Renal cortex interstitium (tissue), 15 donors: ENCODE measurements around the gene TRIM6. TPM values are rescaled to one million over a fixed set of nuclear protein-coding genes. Genes with fewer than 3 reads are reported as not detected.
"Not testable (repeated sequence)": the region's sequence is repeated elsewhere in the genome, so short reads cannot be mapped to it uniquely, and the experiment has no call there.

Experiments
- DNase-seq, 11 donors: peaks; one replicate each; pipeline ENCODE4 v3.0.0-alpha.2; 2013; ENCODE audit warnings: low read depth in 9 of 11, low spot score in 4 of 11; ENCODE audit errors: extremely low read depth in 1 of 11
- long read RNA-seq, 16 experiments: transcript quantifications; one replicate each; lab custom pipeline, GENCODE V29; 2026
- polyA plus RNA-seq, 3 donors: library from polyadenylated mRNA; unstranded; fragments of 120-200 nt; gene quantifications; one replicate each; pipeline ENCODE4 v1.2.1, GENCODE V29; 2013; ENCODE audit not compliant: insufficient read length in 3 of 3

TRIM6 gene
- 10 to 100 TPM; 22.2 to 30.3 (median 24.0) TPM for polyA plus RNA-seq
- long read RNA-seq, donor 1, result 0 reads
- long read RNA-seq, donor 2, result 0 reads
- long read RNA-seq, donor 3, result 0 reads
- long read RNA-seq, donor 4, partial matches to known transcripts, result 0 of 3 reads
- long read RNA-seq, donor 4, other reads (novel, unspliced or antisense), result 0 of 3 reads
- long read RNA-seq, donor 5, result 0 reads
- long read RNA-seq, donor 6, partial matches to known transcripts, result 19 of 22 reads
- long read RNA-seq, donor 6, other reads (novel, unspliced or antisense), result 0 of 22 reads
- long read RNA-seq, donor 7, partial matches to known transcripts, result 0 of 2 reads
- long read RNA-seq, donor 7, other reads (novel, unspliced or antisense), result 0 of 2 reads
- long read RNA-seq, donor 8, partial matches to known transcripts, result 0 of 5 reads
- long read RNA-seq, donor 8, other reads (novel, unspliced or antisense), result 0 of 5 reads
- long read RNA-seq, donor 9, result 0 reads
- long read RNA-seq, donor 10, partial matches to known transcripts, result 39 of 47 reads
- long read RNA-seq, donor 10, other reads (novel, unspliced or antisense), result 0 of 47 reads
- long read RNA-seq, donor 11, result 0 reads
- long read RNA-seq, donor 12, result 0 reads
- long read RNA-seq, donor 13, result 0 reads
- long read RNA-seq, donor 14, result 0 reads
- long read RNA-seq, donor 15, result 0 reads
- long read RNA-seq, donor 16, transcript TRIM6-206 (5 exons, 1,050 nt), result major isoform, 7 of 17 reads
- long read RNA-seq, donor 16, partial matches to known transcripts, result 0 of 17 reads
- long read RNA-seq, donor 16, other reads (novel, unspliced or antisense), result 5 of 17 reads

DNA sequence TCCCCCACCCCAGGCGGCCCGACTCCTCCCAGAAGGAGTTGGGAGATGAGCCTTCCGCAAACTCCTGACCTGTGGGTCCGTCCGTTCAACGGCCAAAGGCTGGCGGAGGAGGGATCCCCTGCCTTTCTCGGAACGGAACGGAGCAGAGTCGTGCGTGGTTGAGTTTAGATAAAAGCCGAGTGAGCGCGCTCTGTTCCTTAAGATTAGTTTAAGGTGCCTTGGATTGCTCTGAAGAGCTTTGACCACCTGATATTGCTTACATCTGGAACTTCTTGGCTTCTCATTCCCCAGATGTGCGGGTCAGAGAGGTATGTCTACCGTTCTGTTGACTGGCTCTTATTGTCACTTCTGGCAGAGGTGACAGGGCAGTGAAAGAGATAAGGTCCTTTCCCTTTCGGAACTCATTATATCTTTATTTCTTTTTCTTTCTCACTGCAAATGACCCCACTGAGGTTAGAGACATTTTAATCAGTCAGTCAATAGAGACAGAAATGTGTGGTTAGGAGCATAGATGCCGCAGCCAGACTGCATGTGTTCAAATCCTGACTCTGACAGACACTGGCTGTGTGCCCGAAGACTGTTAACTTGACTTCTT, at the start of gene TRIM6:
TRIM6 (plus strand) TSS at position 31 of the 595 bp plus-strand sequence; CDS start at position 292, 261 bp downstream.
- peak in 9 of 11 donors; percentile 17 to 50 (median 35) for DNase-seq

- no peak for DNase-seq
Observed at GRCh38 chr11:5547982-5548381, 48.5 kb upstream of the TRIM6 start.

DNA sequence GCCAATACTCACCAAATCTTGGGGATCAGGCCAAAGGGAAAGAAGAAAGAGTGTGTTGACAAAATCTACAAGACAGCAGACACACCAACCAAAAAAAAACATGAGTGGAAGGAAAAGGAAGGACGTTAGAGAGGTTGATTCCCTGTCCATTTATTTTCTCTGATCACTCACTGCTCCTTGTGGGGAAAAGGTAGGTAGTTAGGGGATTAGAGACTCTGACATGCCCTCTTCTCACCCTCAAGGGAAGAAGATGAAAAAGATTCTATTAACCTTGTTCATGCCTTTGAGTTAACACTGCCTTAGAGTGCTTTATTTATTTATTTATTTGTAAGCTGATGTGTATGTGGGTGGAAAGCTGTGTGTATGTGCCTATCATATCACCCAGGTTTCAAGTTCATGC, 48.0 kb upstream of the TRIM6 start, which contains the start of gene OR52H1:
OR52H1 (minus strand) TSS at position 101 of the 400 bp plus-strand sequence. CDS start 3,035 bp downstream, outside the sequence.
- no peak for DNase-seq

DNA sequence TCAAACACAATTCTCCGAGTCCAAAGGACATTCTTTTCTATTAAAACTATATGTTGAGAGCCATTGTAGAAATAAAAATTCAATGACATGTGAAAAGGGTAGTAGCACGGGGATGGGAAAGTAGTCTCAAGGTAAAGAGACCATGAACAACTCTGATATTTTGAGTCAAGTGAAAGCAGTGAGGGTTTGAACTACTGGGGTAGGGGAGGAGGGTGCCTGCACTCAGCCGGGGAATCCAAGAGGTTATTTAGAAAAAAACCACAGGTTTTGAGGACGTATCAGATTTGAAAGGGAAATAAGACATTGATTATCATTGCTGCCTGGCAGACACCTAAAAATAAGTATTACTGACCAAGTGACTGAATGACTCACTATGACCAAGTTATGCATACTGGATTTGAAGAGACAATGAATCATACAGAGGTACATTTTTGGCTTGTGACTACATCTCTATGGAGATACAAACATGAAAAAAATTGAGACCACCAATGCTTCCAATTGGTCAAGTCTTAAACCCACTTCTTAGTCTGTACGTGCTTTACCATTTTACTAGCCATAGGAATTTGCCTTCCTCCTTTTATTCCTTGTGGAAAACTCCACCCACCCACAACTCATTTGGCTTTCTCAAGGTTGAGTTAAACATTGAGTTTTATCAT, 45.9 kb upstream of the TRIM6 start:
- no peak for DNase-seq

DNA sequence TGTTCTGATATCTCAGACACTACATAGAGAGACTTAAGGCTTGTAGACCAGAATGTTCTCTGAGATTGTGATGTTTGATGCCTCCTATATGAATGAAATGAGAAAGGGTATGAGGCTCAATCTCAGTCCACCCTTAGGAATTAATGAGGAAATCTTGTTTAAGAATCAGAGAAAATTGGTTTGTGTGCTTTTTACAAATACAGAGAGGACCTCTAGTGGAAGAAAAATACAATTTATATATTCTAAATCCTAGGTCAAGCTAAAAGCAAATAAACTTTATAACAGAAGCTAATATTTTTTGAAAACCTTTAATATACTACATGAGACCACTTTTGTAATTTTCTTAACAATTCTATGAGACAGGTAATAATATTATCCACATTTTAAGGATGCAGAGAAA, 43.1 kb upstream of the TRIM6 start:
- DNase-seq, result no peak

GRCh38 chr11:5556596-5557188, 39.7 kb upstream of the TRIM6 start:
- no peak for DNase-seq

- DNase-seq, result no peak
Observed at GRCh38 chr11:5557751-5558150, 38.7 kb upstream of the TRIM6 start.

GRCh38 chr11:5564259-5565019, 32.0 kb upstream of the TRIM6 start:
- no peak for DNase-seq

DNA sequence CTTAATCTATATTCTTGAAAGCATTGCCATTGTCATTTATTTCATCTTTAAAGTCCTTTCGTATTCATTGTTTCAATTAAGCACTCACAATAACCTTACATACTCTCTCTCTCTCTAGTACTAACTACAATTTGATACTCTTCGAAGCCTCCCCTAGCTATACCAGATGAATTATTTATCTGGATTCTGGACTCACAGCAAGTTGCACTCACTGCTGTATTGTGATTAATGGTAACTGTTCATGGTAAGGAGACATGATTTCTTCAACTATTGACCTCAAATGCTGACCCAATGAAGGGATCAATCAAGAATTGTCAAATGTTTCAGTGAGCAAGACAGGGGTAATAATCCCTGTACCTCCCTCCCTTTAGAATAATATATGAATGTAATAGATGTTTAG, 21.8 kb upstream of the TRIM6 start:
- DNase-seq, result no peak

DNA sequence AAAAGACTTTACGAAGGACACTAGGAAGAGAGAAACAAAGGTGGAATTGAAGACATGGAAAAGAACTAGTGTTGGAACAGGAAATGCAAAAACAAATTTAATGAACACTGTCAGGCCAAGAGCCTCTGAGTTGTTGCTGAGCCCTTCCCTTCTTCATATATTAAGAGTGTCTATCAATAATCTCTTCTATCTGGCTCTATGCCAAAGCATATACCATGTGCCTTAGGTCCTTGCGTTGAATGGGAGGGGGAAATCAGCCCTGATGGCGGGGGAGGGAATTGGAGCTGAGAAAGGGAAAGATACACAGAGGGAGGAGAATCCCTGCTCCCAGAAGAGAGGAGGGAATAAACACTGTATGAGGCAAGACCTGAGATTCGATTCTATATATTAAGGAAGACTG, 21.3 kb upstream of the TRIM6 start:
- DNase-seq, result no peak

DNA sequence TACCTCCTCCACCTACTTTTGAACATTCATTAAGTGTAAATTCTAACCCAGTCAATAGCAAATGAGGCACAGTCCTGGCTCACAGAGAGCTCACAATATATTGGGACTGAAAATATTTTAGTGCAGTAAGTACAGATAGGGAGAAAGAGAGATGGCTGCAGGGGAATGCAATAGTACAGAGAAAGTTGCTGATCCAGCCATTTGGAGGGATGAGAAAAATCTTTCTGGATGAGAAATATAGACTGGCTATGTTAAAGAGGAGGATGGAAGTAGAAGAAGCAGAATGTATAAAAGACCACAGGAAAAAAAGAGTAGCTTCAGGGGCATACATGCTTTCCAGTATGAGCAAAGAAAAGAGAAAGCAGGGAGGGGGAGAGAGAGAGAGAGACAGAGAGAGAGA, 19.3 kb upstream of the TRIM6 start:
- no peak for DNase-seq

DNA sequence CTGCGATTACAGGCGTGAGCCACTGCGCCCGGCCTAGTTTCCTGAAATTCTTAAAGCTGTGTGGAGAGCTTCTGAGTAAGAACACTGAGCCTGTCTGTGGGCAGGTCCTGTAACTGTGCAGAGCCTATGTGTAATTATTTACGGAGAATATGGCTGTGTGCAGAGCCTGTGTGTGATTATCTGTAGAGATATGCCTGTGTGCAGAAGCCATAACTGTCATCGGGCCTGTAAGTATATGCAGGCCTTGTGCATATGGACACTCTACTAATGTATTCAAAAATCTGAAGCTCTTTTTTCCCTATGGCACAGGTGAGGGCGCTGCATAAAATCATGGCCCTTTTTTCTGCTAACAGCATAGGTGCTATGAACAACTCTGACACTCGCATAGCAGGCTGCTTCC, 15.9 kb upstream of the TRIM6 start, which contains the start of gene OR52B6:
OR52B6 (plus strand) TSS at position 301 of the 400 bp plus-strand sequence; CDS start at position 301, 0 bp downstream.
- DNase-seq, result no peak

DNA sequence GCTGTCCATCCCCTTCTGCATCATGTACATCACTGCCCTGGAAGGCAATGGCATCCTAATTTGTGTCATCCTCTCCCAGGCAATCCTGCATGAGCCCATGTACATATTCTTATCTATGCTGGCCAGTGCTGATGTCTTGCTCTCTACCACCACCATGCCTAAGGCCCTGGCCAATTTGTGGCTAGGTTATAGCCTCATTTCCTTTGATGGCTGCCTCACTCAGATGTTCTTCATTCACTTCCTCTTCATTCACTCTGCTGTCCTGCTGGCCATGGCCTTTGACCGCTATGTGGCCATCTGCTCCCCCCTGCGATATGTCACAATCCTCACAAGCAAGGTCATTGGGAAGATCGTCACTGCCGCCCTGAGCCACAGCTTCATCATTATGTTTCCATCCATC, 15.4 kb upstream of the TRIM6 start:
- DNase-seq, result no peak

DNA sequence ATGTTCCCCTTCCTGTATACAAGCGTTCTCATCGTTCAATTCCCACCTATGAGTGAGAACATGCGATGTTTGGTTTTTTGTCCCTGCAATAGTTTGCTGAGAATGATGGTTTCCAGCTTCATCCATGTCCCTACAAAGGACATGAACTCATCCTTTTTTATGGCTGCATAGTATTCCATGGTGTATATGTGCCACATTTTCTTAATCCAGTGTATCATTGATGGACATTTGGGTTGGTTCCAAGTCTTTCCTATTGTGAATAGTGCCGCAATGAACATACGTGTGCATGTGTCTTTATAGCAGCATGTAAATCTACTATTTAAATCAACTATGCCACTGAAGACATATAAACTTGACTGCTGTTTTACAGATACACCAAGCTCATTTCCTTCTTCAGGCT, 12.0 kb upstream of the TRIM6 start:
- not testable (repeated sequence) for DNase-seq

DNA sequence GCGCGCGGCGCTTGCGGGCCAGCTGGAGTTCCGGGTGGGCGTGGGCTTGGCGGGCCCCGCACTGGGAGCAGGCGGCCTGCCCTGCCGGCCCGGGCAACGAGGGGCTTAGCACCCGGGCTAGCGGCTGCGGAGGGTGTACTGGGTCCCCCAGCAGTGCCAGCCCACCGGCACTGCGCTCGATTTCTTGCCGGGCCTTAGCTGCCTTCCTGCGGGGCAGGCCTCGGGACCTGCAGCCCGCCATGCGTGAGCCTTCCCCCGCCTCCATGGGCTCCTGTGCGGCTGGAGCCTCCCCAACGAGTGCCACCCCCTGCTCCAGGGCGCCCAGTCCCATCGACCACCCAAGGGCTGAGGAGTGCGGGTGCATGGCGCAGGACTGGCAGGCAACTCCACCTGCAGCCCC, 6.5 kb upstream of the TRIM6 start:
- DNase-seq, result not testable (repeated sequence)

DNA sequence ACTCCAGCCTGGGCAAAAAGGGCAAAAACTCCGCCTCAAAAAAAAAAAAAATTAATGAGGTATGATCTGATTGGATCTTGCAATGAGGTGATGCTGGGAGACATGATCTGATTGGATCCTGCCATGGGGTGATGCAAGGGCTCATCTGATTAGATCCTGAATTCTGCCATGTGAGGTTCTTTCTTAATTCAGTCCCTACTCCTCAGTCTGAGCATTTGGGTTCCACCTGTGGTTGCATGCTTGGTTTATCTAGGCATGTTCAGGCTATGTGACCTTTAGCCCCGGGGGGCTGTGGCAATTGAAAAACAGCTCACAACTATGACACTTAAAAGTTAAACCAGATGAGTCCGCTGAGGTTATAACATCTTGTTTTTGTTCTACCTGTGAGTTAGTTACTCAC, 4.8 kb upstream of the TRIM6 start:
- DNase-seq, result no peak

GRCh38 chr11:5592615-5593014, 3.8 kb upstream of the TRIM6 start:
- DNase-seq, result no peak

DNA sequence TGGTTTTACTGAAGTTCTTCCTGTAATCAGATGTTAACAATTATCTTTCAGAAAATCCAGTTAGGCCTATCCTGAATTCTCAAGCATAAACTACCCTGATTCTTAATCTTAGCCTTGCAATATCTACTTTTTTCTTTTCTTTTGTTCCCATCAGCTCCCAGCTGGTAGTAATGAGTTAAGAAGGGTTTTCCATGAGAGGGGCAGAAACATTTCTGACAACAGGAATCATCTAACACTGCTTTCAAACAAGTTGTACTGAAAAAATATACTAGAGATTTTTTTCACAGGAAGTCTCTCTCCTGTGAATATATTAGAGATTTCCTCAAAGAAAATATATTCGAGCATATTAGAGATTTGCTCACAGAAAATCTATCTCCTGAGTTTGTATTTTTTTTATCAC, 3.3 kb upstream of the TRIM6 start:
- no peak for DNase-seq
